Heart left ventricle (tissue), 13 donors: ENCODE data around the gene ZBTB18.

ENCODE experiments used
- CTCF ChIP-seq, 12 donors: fragments of 200-600 bp; sonication (generic) in 4 of 12; IDR thresholded peaks; one replicate each; pipeline versions ENCODE4 v1.5.0 to v1.8.0; 2018 to 2022; ENCODE audit warnings: antibody characterized with exemption in 12 of 12, mild to moderate bottlenecking in 5 of 12
- POLR2A ChIP-seq, 2 donors: fragments of 450-650 bp; IDR thresholded peaks; one replicate each; pipeline ENCODE4 v1.6.1; 2017; ENCODE audit warnings: antibody characterized with exemption in 2 of 2, mild to moderate bottlenecking in 2 of 2, moderate library complexity in 2 of 2
- donor health status: ischemic (EF 13 %, LVEDD 7.1; RV severe dilation, severe dysfunction).
- donor health status: DM: no; HTN: yes; CAD: no.
- donor health status: DM: no; HTN: no; CAD: no.
- donor health status: ischemic (EF 25% LVEDD 6.9; RV normal size, moderate dysfunction).
- donor health status: ischemic (EF 25% LVEDD 5.7; RV mildly dilated, moderate dysfunction).
- donor health status: ischemic (EF 35%, LVEDD 5.7; RV mildly dilated, moderate dysfunction).
- donor health status: nonischemic (EF 11% LVEDD 7.7; RV severe dilation, severe dysfunction).
- donor health status: DM: yes; HTN: yes; CAD: no.
- donor health status: PGD.
- donor health status: ischemic (EF 29% LVEDD 5.4; RV normal size, mild dysfunction).
- donor health status: nonischemic (EF 23%, LVEDD 6.1; RV moderate dilation, normal function).

- TF ChIP-seq CTCF (IDR thresholded peaks at IDR 0.05), result no peak
- no peak for TF ChIP-seq POLR2A (IDR thresholded peaks at IDR 0.05)
Observed at GRCh38 chr1:244068567-244068966, 17.5 kb downstream of the ZBTB18 start.
